Ascending aorta (tissue), 2 donors: ENCODE data around the gene SEMA4B. TPM values are rescaled to one million over a fixed set of nuclear protein-coding genes. Genes with fewer than 3 reads are reported as not detected.

Source experiments
- DNase-seq, 2 donors: peaks; one replicate each; pipeline ENCODE4 v3.0.0-alpha.2; 2019; ENCODE audit warnings: low spot score in 2 of 2
- H3K27ac ChIP-seq, 2 donors: fragments of 200-600 bp; sonication (generic); one replicate each; pipeline ENCODE4 v1.5.1; 2016 to 2017; ENCODE audit warnings: mild to moderate bottlenecking in 1 of 2
- H3K27me3 ChIP-seq: fragments of 200-600 bp; sonication (generic); one replicate; pipeline ENCODE4 v1.5.1; 2017
- H3K36me3 ChIP-seq, 2 donors: fragments of 200-600 bp; sonication (generic); one replicate each; pipeline ENCODE4 v1.5.1; 2016
- H3K4me1 ChIP-seq, 2 donors: fragments of 200-600 bp; sonication (generic); one replicate each; pipeline ENCODE4 v1.5.1; 2016 to 2017; ENCODE audit warnings: mild to moderate bottlenecking in 1 of 2
- H3K4me3 ChIP-seq, 2 donors: fragments of 200-600 bp; sonication (generic); one replicate each; pipeline ENCODE4 v1.5.1; 2016 to 2017; ENCODE audit warnings: mild to moderate bottlenecking in 1 of 2
- H3K9me3 ChIP-seq, 2 donors: fragments of 200-600 bp; sonication (generic); one replicate each; pipeline ENCODE4 v1.5.1; 2016
- CTCF ChIP-seq, 3 experiments: fragments of 200-600 bp in 2 of 3; fragments of 450-650 bp in 1 of 3; sonication (generic) in 2 of 3; IDR thresholded peaks; one replicate each; pipeline ENCODE4 v1.5.1; 2016 to 2019; ENCODE audit warnings: antibody characterized with exemption in 3 of 3, mild to moderate bottlenecking in 1 of 3, moderate library complexity in 1 of 3
- intact Hi-C: fragments of 100-400 bp; cut with DNase I; formaldehyde crosslinking; loops from one replicate; pipeline ENCODE4 v1.15.1; 2023
- total RNA-seq: library from RNA; depleted of rRNA; stranded (reverse); fragments of >200 nt; gene quantifications from one replicate; pipeline ENCODE4 v1.1.0, GENCODE V29; 2016

Gene SEMA4B, protein sequence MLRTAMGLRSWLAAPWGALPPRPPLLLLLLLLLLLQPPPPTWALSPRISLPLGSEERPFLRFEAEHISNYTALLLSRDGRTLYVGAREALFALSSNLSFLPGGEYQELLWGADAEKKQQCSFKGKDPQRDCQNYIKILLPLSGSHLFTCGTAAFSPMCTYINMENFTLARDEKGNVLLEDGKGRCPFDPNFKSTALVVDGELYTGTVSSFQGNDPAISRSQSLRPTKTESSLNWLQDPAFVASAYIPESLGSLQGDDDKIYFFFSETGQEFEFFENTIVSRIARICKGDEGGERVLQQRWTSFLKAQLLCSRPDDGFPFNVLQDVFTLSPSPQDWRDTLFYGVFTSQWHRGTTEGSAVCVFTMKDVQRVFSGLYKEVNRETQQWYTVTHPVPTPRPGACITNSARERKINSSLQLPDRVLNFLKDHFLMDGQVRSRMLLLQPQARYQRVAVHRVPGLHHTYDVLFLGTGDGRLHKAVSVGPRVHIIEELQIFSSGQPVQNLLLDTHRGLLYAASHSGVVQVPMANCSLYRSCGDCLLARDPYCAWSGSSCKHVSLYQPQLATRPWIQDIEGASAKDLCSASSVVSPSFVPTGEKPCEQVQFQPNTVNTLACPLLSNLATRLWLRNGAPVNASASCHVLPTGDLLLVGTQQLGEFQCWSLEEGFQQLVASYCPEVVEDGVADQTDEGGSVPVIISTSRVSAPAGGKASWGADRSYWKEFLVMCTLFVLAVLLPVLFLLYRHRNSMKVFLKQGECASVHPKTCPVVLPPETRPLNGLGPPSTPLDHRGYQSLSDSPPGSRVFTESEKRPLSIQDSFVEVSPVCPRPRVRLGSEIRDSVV
- 51.2 TPM for total RNA-seq

DNA sequence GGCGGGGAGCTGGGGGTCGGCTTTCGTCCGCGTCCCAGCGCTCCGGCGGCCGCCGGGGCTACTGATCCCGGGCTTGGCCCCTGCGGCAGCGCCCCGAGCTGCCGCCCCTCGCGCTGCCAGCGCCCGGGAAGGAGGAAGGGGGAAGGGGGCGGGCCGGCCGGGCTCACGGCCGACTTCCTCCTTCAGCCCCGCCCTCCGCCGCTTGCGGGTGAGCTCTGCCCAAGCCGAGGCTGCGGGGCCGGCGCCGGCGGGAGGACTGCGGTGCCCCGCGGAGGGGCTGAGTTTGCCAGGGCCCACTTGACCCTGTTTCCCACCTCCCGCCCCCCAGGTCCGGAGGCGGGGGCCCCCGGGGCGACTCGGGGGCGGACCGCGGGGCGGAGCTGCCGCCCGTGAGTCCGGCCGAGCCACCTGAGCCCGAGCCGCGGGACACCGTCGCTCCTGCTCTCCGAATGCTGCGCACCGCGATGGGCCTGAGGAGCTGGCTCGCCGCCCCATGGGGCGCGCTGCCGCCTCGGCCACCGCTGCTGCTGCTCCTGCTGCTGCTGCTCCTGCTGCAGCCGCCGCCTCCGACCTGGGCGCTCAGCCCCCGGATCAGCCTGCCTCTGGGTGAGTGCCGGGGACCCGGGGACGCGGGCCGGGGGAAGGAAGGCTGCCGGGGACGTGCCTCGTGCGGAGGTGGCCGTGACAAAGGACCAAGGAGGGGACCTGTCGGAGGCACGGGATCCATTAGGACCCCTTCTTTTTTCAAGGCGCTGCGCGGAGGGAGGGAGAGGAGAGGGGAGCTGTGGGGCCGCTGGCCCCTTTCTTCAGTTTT, at the start of gene SEMA4B:
SEMA4B (plus strand) TSS at position 201 of the 814 bp plus-strand sequence; CDS start at position 450, 249 bp downstream.
- H3K27me3 ChIP-seq = no peaks in the 10 kb centered on the region
- intact Hi-C loops = loop anchor here (2.0 kb wide), 1 partner anchor 17 kb away; no protein-coding TSS in a partner anchor
- H3K4me1 ChIP-seq = peaks cover 8 to 12% of the 10 kb centered on the region in 2 donors
- peak in 1 of 2 donors; percentile 84 for DNase-seq
- H3K9me3 ChIP-seq = no peaks in the 10 kb centered on the region
- H3K4me3 ChIP-seq = peak within 1 kb of the TSS; percentile 66 to 93
- H3K27ac ChIP-seq = peak within 1 kb of the TSS; percentile 68 to 70
- TF ChIP-seq CTCF (IDR thresholded peaks at IDR 0.05) = no peak
- no peaks in the 10 kb centered on the region for H3K36me3 ChIP-seq

DNA sequence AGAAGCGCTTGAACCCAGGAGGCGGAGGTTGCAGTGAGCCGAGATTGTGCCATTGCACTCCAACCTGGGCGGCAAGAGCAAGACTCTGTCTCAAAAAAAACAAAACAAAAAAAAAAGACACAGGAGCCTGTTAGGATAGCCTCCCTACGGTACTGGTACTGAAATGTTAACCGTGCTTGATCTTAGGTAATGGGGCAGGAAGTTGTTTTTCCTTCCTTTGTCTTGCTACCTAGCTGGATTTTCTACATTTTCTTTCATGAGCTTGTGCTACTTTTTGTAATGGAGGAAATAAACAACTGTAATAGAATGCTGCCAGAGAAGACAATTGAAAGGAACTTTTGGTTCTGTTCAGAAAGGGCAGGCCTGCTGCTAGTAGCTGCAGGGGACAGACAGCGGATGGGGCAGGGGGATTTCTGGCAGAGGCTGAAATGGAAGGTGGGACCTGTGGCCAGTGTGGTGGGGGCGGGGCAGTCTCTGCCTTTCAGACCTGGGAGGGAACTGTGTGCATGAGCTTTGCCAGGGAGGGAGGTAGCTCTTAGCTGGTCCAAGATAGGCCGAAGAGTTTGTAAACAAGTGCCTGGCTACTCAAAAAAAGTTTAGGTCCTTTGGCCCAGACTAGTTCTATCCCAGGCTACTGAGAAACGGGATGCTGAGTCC, 49.0 kb upstream of the SEMA4B start:
- DNase-seq = no peak
- Histone ChIP-seq H3K27me3 (no peaks in the 10 kb centered on the region), H3K27ac (no peak overlapping the region), H3K36me3 (no peaks in the 10 kb centered on the region), H3K4me1 (no peaks in the 10 kb centered on the region), H3K9me3 (no peaks in the 10 kb centered on the region), H3K4me3 (no peak overlapping the region)
- intact Hi-C loops = no loop called here
- TF ChIP-seq CTCF (IDR thresholded peaks at IDR 0.05) = no peak

- Histone ChIP-seq H3K9me3 (no peaks in the 10 kb centered on the region), H3K27me3 (no peaks in the 10 kb centered on the region), H3K36me3 (no peaks in the 10 kb centered on the region), H3K4me3 (no peak overlapping the region), H3K27ac (no peak overlapping the region), H3K4me1 (peaks cover 0 to 7% of the 10 kb centered on the region in 2 donors)
- intact Hi-C loops = no loop called here
- no peak for TF ChIP-seq CTCF (IDR thresholded peaks at IDR 0.05)
- no peak for DNase-seq
Observed at GRCh38 chr15:90153658-90154057, 47.5 kb upstream of the SEMA4B start.

DNA sequence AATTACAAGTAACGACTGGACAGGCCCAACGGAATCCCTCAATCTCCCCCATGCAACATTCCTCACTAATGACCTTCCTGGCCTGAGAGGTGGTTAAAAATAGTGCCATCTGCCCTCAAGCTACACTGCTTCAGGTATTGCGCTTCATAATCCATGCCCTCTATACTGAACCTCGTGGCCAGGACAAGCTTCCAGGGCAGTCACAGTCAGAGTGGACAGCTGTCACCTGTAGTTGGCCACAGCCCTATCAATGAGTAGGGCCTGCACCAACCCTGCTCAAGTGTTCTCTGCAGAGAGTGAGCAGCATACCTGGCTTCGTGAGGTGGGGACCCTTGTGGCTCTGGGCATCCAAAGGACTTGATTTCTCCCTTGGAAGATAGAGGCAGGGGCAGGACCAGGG, 46.9 kb upstream of the SEMA4B start:
- DNase-seq = no peak
- no peak for TF ChIP-seq CTCF (IDR thresholded peaks at IDR 0.05)
- Histone ChIP-seq H3K36me3 (no peaks in the 10 kb centered on the region), H3K9me3 (no peaks in the 10 kb centered on the region), H3K4me3 (no peak overlapping the region), H3K27ac (no peak overlapping the region), H3K4me1 (peaks cover 0 to 8% of the 10 kb centered on the region in 2 donors), H3K27me3 (no peaks in the 10 kb centered on the region)
- intact Hi-C loops = no loop called here
